Tibial nerve (tissue), 4 donors: ENCODE measurements around the gene INO80B.

Source experiments
- EP300 ChIP-seq, 2 donors: sonication (generic); formaldehyde crosslinking; IDR thresholded peaks; one replicate each; pipeline ENCODE4 v1.6.1; 2017; ENCODE audit warnings: antibody characterized with exemption in 2 of 2, mild to moderate bottlenecking in 1 of 2
- TF ChIP-seq, protein P1 (sequence below), 5 experiments: fragments of 200-600 bp in 3 of 5; fragments of 450-650 bp in 2 of 5; sonication (generic) in 3 of 5; IDR thresholded peaks; one replicate each; pipeline ENCODE4 v1.5.1; 2016 to 2019; ENCODE audit warnings: antibody characterized with exemption in 5 of 5, mild to moderate bottlenecking in 3 of 5, moderate library complexity in 2 of 5

DNA sequence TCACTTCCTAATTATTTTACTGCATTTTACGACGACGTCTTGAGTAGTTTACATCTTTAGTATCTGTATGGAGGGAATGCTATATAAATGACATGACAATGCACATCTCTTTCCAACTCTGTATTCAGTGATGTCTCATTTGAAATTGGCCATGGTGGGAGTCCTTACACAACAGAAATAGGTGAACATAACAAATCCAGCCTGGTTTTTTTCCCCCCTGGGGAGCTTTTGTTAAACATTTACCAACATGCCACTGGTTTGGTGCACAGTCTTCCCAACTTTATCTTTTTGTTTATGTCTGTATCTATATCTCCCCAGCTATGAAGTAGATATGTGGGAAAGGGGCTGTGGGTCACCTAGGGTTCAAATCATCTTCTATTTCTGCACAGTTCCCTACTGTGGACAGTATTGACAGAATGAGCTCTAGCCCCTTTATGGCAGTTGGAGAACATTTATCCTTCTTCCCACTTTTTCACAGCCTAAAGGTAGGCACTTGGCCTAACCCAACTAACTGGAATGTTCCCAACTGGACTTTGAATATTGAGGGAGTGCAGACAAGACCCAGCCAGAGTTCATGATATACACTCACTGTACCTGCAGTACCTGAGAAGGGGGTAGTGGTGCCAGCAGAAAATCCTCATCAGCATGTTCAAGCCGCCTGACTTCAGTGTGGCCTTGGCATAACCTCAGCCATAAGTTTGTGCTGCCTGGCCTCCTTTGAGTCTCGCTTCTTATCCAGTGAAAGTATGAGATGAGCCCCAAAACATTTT is 7.5 kb upstream of the INO80B start:
- TF ChIP-seq, protein P1, sequence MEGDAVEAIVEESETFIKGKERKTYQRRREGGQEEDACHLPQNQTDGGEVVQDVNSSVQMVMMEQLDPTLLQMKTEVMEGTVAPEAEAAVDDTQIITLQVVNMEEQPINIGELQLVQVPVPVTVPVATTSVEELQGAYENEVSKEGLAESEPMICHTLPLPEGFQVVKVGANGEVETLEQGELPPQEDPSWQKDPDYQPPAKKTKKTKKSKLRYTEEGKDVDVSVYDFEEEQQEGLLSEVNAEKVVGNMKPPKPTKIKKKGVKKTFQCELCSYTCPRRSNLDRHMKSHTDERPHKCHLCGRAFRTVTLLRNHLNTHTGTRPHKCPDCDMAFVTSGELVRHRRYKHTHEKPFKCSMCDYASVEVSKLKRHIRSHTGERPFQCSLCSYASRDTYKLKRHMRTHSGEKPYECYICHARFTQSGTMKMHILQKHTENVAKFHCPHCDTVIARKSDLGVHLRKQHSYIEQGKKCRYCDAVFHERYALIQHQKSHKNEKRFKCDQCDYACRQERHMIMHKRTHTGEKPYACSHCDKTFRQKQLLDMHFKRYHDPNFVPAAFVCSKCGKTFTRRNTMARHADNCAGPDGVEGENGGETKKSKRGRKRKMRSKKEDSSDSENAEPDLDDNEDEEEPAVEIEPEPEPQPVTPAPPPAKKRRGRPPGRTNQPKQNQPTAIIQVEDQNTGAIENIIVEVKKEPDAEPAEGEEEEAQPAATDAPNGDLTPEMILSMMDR (IDR thresholded peaks at IDR 0.05) = no peak
- no peak for TF ChIP-seq EP300 (IDR thresholded peaks at IDR 0.05)
